DMS53 (cell line): ENCODE measurements around the gene TSTD2.

Experiments
- DNase-seq: peaks from one replicate; lab custom pipeline; 2025; lab: John Stamatoyannopoulos, UW

Gene TSTD2

DNA sequence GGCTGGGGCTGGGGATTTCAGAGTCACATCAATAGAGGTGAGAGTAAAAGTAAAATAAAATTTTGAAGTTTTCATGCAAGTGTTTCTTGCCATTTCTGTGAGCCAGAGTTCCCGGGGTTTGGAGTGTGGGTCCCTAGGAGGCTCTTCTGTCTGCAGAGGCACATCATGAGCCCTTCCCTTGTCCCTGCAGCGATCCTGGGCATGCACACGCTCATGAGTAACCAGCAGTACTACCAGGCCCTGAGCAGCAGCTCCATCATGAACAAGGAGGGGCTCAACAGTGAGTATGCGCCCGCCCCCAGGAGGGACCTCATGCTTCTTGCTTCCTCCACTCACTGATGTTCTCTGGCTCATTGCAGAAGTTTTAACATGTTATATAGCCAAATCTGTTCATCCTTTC, 70.6 kb downstream of the TSTD2 start:
- DNase-seq, result no peak

DNA sequence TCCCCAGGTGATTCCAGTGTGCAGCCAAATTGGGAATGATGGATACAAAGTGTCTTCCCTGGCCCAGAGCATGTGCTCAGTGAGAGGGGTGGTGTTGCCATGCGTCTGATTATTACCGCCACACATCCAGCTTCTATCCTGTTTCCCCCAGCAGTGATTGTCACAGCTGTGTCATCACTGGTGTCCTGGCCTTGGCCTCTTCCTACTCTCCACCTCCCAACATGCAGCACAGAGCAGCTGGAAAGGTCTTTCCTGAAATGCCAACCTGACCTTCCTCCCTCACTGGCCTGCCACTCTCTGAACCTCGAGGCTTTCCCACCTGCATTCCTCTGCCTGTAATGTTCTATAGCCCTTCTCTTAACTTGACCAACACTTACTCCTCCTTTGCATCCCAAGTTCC, 71.7 kb downstream of the TSTD2 start:
- no peak for DNase-seq

DNA sequence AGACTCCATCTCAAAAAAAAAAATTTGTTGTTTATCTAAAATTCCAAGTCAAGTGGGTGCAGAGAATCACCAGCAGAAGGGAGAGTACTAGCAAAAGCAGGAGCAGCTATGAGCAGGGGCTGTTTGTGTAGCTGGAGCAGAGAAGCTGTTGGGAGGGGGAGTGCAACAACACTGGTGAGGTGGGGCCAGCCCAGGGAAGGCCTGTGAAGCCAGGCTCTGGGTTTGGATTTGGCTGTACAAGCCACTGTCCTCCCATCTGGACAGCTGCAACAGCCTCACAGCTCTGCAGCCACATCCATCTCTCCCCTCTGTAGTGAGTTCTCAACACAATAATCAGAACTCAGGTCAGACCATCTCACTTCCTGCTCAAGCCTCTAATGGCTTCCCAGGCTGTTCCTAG, 72.3 kb downstream of the TSTD2 start:
- no peak for DNase-seq

DNA sequence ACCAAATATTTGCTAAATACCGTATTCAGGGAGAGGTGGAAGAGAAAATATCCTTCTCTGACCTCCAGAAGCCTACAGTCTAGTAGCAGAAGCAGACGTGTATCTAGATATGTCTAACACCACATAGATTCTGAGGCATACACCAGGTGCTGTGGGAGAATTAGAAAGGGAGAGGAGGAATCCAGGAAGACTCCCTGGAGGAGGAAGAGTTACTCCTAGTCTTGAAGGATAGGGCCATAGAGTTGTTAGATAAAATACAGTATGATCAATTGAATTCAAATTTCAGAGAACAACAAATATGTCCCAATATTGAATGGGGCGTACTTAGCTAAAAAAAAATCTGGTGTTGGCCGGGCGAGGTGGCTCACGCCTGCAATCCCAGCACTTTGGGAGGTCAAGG, 73.0 kb downstream of the TSTD2 start:
- no peak for DNase-seq

DNA sequence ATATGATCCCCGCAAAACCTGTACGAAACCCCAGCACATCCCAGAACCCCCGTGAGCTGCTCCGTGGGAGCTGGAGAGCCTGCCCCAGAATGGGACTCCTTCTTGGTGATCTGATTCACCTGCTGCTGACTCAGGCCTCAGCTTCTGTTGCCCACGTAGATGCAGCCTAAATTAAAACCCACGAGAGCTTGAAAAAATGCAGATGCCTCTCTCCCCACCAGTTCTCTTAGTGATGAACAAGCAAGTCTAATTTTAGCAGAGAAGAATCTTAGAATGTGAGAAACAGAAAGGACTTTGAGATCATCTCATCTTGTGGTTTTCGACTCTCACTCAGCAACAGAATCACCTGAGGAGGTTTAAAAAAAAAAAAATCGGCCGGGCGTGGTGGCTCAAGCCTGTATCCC, 74.1 kb downstream of the TSTD2 start:
- DNase-seq, result no peak

DNA sequence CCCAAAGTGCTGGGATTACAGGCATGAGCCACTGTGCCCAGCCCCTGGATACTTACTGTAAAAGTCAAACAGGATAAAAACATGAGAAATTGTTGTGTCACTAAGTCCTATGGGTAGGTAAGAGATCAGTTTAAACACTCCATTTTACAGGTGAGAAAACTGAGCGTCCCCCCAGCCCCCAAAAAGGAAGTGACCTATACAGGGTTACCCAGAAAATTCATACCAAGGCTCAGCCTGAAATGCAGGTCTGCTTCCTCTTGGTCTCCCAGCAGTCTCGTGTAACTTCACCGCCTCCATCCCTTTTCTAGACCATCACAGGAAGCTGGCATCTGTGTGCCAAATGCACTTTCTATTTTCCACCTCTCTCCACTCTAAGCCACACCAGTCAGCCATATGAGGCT, 74.5 kb downstream of the TSTD2 start:
- no peak for DNase-seq

DNA sequence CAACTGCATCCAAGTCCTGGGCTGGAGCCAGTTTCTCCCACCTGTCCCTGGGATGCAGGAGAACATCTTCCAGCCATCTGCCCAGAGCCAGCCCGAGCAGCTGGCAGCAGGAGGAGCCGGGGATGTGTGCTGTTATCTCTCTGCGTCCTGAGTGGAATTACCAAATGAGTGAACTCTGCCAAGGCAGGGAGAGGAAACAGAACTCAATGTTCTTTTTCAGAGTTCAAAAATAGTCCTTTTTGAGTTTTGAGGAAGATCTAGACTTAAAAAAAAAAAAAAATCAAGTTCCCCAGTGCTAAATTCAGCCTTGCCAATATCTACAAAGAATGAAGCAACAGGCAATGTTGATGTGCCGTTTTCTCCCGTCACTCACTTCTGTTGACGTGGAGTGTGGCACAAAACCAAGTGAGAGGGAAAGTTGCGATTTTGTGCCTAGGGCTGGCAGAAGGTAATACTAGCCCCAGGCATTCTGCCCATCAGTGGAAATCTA, 75.5 kb downstream of the TSTD2 start:
- no peak for DNase-seq

DNA sequence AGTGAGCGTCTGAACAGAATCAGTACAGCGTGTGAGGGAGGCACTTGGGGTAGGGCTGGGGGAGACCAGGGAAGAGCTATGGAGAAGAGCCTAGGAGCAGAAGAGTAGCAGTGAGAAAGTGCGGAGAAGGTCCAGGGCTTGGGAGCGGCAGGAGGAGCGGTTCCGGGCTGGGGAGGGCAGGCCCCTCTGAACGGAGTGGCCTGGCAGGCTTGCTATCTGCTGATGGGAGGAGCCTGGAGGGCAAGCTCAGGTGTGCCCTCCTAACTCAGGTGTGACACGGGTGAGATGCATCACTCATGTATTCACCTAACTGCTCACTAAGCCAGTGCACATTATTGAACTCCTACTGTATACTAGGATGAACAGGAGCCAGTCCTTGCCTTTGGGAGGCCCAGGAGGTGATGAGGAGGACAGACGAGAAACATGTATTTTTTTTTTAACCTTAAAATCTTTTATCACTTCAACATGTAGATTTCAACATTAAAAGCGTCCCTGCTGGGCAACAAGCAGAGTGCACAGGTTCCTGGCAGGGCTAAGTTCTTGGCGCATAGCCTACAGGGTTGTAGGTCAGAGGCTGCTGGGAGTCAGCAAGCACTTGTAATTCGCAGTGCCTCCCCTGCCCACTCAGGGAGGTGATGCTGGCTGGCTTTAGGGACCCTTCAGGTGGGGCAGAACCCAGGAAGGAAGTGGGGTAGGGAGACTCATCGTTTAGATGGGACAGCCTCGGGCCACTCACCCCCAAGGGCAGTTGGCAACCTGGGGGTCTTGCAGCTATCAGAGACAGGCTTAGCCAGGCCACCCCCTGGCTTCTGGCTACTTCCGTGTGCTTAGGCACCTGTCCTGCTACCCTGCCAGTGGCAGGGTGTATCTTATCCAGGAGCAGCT, 76.2 kb downstream of the TSTD2 start:
- DNase-seq, result no peak

DNA sequence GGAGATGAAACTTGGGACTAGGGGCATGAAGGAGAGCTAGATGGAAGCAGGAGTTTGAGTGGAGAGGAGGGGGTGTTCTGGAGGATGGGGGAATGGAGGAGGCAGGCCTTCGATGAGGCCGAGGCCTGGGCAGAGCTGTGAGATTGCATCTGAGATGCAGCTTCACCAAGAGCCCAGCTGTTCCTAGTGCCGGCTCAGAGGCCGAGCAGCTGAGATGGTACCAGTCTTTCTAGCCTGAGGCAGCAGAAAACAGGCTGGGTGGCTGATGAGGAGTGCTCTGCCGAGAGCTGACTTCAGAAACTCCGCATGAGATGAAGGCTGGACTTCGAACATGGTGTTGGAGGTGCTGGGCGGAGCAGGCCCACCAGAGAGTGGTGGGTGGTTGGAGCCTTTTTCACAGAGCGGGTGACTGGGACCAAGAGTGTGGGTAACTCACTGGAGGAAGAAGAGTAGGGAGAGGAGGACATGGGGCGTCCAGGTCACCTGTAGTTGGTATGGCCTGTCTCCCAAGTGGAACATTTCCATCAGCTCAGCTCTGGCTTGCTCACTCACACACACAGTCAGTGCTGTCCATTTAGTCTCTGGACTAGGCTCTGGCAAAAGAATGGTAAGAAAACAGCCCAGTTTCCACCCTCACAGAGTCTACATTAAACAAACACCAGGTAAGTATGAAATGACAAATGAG, 77.0 kb downstream of the TSTD2 start:
- no peak for DNase-seq

DNA sequence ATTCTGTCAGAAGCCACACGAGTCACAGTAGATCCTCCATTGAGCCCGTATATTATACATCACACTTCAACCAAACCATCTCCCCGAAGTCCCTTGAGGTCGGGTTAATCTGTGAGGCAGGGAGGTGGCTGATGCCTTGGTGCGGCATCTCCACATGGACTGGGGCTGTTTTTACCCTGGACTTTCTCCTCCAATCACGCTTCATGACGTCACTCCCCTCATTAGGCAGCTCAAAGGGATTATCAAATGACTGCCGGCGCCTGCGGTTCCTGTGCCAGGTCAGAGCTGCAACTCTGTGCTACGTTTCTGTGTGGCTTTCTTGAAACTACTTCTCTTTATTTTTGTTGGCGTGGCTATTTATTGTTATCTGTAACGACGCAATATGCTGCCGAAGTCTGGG, 78.0 kb downstream of the TSTD2 start:
- no peak for DNase-seq

DNA sequence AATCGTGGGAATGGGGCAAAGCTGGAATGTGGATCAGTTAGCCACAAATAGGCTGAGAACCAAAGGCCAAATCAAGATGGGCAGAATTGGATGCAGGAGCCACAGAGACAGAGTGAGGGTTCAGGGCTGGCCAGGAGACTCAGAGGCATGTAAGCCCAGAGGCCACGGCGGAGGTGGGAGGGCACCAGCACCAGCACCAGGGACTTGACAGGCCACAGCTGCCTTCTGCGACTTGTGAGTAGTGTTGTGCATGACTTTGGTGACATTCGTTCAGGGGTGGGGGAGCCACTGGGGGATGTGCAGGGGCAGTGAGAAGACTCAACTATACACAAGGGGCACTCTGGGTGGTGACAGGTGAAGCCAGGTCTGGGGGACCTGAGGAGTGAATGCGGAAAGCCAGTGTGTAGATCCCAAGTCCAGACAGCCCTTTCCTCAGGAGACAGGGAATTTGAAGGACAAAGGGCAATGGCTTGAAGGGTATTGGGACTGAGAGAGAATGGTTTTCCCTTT, 78.5 kb downstream of the TSTD2 start:
- no peak for DNase-seq

DNA sequence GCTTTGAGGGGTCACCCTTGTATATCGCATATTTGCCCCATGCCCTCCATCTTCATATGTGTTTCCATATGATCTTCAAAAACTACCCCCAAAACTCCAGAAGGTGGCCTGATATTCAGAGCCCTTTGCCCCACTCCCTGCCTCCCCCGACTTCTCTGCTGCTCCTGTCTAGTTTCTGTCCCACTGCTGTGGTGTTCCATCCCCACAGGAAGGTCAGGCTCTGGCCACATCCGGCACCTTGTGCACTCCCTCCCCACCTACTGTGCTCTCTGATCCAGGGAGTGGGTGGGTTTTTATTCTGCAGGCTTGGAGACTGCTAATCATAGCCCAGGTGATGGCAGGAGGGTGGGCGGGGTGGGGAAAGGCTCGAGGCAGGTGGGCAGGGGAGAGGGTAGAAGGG, 79.3 kb downstream of the TSTD2 start:
- DNase-seq, result no peak

DNA sequence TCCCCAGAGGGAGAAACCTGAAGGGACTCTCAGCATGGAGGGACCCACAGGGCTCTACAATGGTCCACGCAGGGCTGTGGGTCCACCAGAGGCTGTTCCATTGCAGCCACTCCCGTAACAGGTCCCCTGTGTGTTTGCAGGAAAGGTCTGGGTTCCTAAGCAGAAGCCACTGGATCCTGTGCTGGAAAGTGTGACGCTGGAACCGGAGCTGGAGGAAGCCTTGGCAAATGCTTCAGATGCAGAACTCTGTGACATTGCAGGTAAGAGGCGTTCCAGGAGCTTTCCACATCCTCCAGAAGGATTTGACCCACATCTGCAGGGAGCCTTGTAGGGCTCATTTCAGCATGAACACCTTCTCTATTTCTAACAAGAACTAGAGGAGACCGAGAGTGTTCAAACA, 80.0 kb downstream of the TSTD2 start:
- DNase-seq, result no peak

DNA sequence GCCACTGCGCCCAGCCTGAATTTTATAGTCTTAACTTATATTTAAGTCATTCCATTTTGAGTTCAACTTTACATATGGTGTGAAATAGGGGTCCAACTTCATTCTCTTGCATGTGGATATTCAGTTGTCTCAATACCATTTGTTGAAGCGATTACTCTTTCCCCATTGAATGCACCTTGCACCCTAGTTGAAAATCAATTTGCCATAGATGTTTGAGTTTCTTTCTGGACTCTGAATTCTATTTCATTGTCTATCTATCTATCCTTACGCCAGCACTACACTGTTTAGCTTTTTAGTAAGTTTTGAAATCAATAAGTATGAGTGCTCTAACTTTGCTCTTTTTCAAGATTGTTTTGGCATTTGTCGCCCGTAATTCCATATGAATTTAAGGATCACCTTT, 81.9 kb downstream of the TSTD2 start:
- no peak for DNase-seq

DNA sequence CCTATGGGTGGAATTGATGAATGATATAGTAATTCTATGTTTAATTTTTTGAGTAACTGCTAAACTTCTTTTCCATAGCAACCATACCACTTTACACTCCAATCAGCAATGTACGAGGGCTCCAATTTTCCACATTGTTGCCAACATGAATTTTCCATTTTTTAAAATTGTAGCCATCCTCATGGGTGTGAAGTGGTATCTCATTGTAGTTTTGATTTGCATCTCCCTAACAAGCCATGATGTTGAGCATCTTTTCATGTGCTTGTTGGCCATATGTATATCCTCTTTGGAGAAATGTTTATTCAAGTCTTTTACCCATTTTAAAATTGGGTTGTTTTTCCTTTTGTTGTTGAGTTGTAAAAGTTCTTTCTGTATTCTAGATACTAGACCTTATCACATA, 82.8 kb downstream of the TSTD2 start:
- no peak for DNase-seq
